AG08395 (cell line): ENCODE results near the gene SMYD2.

ENCODE experiments used
- DNase-seq: peaks from one replicate; pipeline ENCODE4 v3.0.0; 2012; ENCODE audit warnings: mixed read lengths, low spot score

Gene SMYD2

GRCh38 chr1:214329470-214330220, 48.7 kb downstream of the SMYD2 start:
- DNase-seq = no peak

GRCh38 chr1:214330222-214330621, 49.3 kb downstream of the SMYD2 start:
- no peak for DNase-seq

- no peak for DNase-seq
These were observed 49.8 kb downstream of the SMYD2 start for GRCh38 chr1:214330715-214331114.

GRCh38 chr1:214331180-214331579, 50.2 kb downstream of the SMYD2 start:
- DNase-seq = no peak

GRCh38 chr1:214331827-214332423, 51.0 kb downstream of the SMYD2 start:
- DNase-seq = peak; percentile 70

GRCh38 chr1:214332946-214333798, 52.2 kb downstream of the SMYD2 start:
- peak; percentile 76 for DNase-seq

GRCh38 chr1:214335567-214335966, 54.6 kb downstream of the SMYD2 start:
- DNase-seq = no peak

- DNase-seq = no peak
These were observed 56.1 kb downstream of the SMYD2 start for GRCh38 chr1:214337015-214337414.

GRCh38 chr1:214337511-214337910, 56.6 kb downstream of the SMYD2 start:
- peak; percentile 82 for DNase-seq

GRCh38 chr1:214338212-214338611, 57.3 kb downstream of the SMYD2 start:
- no peak for DNase-seq

GRCh38 chr1:214341459-214341858, 60.5 kb downstream of the SMYD2 start:
- no peak for DNase-seq

- DNase-seq = no peak
These were observed 61.0 kb downstream of the SMYD2 start for GRCh38 chr1:214341932-214342331.

GRCh38 chr1:214342525-214342924, 61.6 kb downstream of the SMYD2 start:
- no peak for DNase-seq

- no peak for DNase-seq
These were observed 63.9 kb downstream of the SMYD2 start for GRCh38 chr1:214344897-214345296.

GRCh38 chr1:214349008-214349407, 68.0 kb downstream of the SMYD2 start:
- DNase-seq = no peak

GRCh38 chr1:214349781-214350180, 68.8 kb downstream of the SMYD2 start:
- DNase-seq = peak; percentile 28

- DNase-seq = no peak
These were observed 70.8 kb downstream of the SMYD2 start for GRCh38 chr1:214351551-214352277.

- DNase-seq = no peak
These were observed 71.9 kb downstream of the SMYD2 start for GRCh38 chr1:214352838-214353237.

GRCh38 chr1:214354440-214355148, 73.6 kb downstream of the SMYD2 start:
- DNase-seq = no peak

- DNase-seq = no peak
These were observed 79.2 kb downstream of the SMYD2 start for GRCh38 chr1:214360116-214360515.

- no peak for DNase-seq
These were observed 79.7 kb downstream of the SMYD2 start for GRCh38 chr1:214360525-214361164.
